Measurements from ENCODE around the gene DNLZ. TPM values are rescaled to one million over a fixed set of nuclear protein-coding genes. Genes with fewer than 3 reads are reported as not detected.

DNLZ gene
- total and polyA plus RNA-seq, 7 donors, result 8.4 to 41.9 (median 19.7) TPM

GRCh38 chr9:136387217-136387616 lies 23.7 kb upstream of the DNLZ start:
- no peaks in the 10 kb centered on the region for H3K4me1 ChIP-seq
- DNase-seq, result no peak
- peaks cover 22 to 84% (median 47%) of the 10 kb centered on the region in 4 donors for H3K36me3 ChIP-seq
- H3K4me3 ChIP-seq, result no peak overlapping the region
- TF ChIP-seq POLR2A (IDR thresholded peaks at IDR 0.05), result no peak
- TF ChIP-seq CTCF (IDR thresholded peaks at IDR 0.05), result no peak
- no peak for TF ChIP-seq EP300 (IDR thresholded peaks at IDR 0.05)
- TF ChIP-seq POLR2AphosphoS5 (IDR thresholded peaks at IDR 0.05), result no peak
- 97 to 98% methylated on average over 19 of the region's 19 CpGs for WGBS, 2 donors
- no peaks in the 10 kb centered on the region for H3K9me3 ChIP-seq
- H3K27me3 ChIP-seq, result no peaks in the 10 kb centered on the region
- intact Hi-C loops (cut with DNase I), result no loop called here
- H3K27ac ChIP-seq, result no peak overlapping the region

GRCh38 chr9:136386018-136386417 lies 22.5 kb upstream of the DNLZ start:
- no peak for DNase-seq
- WGBS, 2 donors, result 86 to 87% methylated on average over 13 of the region's 13 CpGs
- intact Hi-C loops (cut with DNase I), result no loop called here
- TF ChIP-seq EP300 (IDR thresholded peaks at IDR 0.05) (no peak), CTCF (IDR thresholded peaks at IDR 0.05) (no peak), POLR2A (IDR thresholded peaks at IDR 0.05) (no peak), POLR2AphosphoS5 (IDR thresholded peaks at IDR 0.05) (no peak)
- Histone ChIP-seq H3K27me3 (no peaks in the 10 kb centered on the region), H3K27ac (no peak overlapping the region), H3K4me1 (no peaks in the 10 kb centered on the region), H3K9me3 (no peaks in the 10 kb centered on the region), H3K4me3 (no peak overlapping the region), H3K36me3 (peaks cover 22 to 84% (median 42%) of the 10 kb centered on the region in 4 donors)

DNA sequence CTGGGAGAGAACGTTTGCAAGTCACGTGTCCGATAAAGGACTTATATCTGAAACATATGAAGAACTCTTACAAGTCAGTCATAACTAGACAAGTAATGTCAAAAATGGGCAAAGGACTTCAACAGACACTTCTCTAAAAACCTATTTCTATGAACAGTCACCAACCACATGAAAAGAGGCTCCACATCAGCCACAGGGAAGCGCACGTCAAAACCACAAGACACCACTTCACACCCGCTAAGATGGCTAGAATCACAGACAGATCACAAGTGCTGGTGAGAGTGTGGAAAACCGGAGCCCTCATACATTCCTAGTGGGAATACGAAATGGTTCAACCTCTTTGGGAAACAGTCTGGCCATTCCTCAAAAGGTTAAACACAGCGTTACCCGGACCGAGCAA lies 21.5 kb upstream of the DNLZ start:
- TF ChIP-seq EP300 (IDR thresholded peaks at IDR 0.05) (no peak), POLR2AphosphoS5 (IDR thresholded peaks at IDR 0.05) (no peak), POLR2A (IDR thresholded peaks at IDR 0.05) (no peak), CTCF (IDR thresholded peaks at IDR 0.05) (no peak)
- no peaks in the 10 kb centered on the region for H3K27me3 ChIP-seq
- 75 to 90% methylated on average over 11 of the region's 11 CpGs for WGBS, 2 donors
- peaks cover 22 to 90% (median 43%) of the 10 kb centered on the region in 4 donors for H3K36me3 ChIP-seq
- H3K9me3 ChIP-seq, result no peaks in the 10 kb centered on the region
- H3K4me1 ChIP-seq, result no peaks in the 10 kb centered on the region
- DNase-seq, result no peak
- H3K27ac ChIP-seq, result no peak overlapping the region
- H3K4me3 ChIP-seq, result no peak overlapping the region
- intact Hi-C loops (cut with DNase I), result no loop called here

DNA sequence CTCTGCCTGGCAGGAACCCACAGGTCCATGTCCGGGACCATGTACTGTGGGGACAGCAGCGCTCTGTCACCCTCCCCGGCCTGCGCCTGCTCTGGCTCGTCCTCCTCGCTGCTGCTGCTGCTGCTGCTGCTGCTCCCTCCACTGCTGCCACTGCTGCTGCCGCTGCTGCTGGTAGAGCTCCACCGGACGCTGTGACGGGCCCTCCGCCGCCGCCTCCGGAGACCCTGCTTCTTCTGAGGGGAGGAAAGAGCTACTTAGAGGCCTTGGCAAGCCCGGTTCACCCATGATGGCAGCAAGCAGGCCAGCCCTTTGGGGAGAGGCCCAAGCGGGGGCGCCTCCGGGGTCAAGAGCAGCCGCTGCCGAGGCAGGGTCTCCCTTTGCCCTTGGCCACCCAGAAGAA lies 19.9 kb upstream of the DNLZ start:
- no peak for DNase-seq
- H3K36me3 ChIP-seq, result peaks cover 20 to 90% (median 39%) of the 10 kb centered on the region in 4 donors
- no peak overlapping the region for H3K27ac ChIP-seq
- no peaks in the 10 kb centered on the region for H3K4me1 ChIP-seq
- H3K4me3 ChIP-seq, result no peak overlapping the region
- H3K9me3 ChIP-seq, result no peaks in the 10 kb centered on the region
- H3K27me3 ChIP-seq, result no peaks in the 10 kb centered on the region
- 97 to 98% methylated on average over 20 of the region's 20 CpGs for WGBS, 2 donors
- TF ChIP-seq POLR2A (IDR thresholded peaks at IDR 0.05), result no peak
- no peak for TF ChIP-seq CTCF (IDR thresholded peaks at IDR 0.05)
- TF ChIP-seq EP300 (IDR thresholded peaks at IDR 0.05), result no peak
- no peak for TF ChIP-seq POLR2AphosphoS5 (IDR thresholded peaks at IDR 0.05)
- intact Hi-C loops (cut with DNase I), result no loop called here

- no peak for DNase-seq
- no peaks in the 10 kb centered on the region for H3K27me3 ChIP-seq
- 91 to 95% methylated on average over 25 of the region's 25 CpGs for WGBS, 2 donors
- TF ChIP-seq POLR2A (IDR thresholded peaks at IDR 0.05), result no peak
- no peak for TF ChIP-seq EP300 (IDR thresholded peaks at IDR 0.05)
- TF ChIP-seq CTCF (IDR thresholded peaks at IDR 0.05), result no peak
- TF ChIP-seq POLR2AphosphoS5 (IDR thresholded peaks at IDR 0.05), result no peak
- H3K36me3 ChIP-seq, result peaks cover 7 to 79% (median 30%) of the 10 kb centered on the region in 4 donors
- intact Hi-C loops (cut with DNase I), result no loop called here
- H3K4me3 ChIP-seq, result no peak overlapping the region
- H3K9me3 ChIP-seq, result no peaks in the 10 kb centered on the region
- no peaks in the 10 kb centered on the region for H3K4me1 ChIP-seq
- no peak overlapping the region for H3K27ac ChIP-seq
Measured at GRCh38 chr9:136381966-136382513, 18.5 kb upstream of the DNLZ start.

All from sigmoid colon (tissue), 7 donors.